ENCODE results near the gene FRZB.

The FRZB gene

GRCh38 chr2:182814380-182814779, 52.1 kb downstream of the FRZB start:
- no peak for DNase-seq (ENCODE audit: low spot score)
- TF ChIP-seq, protein P1, sequence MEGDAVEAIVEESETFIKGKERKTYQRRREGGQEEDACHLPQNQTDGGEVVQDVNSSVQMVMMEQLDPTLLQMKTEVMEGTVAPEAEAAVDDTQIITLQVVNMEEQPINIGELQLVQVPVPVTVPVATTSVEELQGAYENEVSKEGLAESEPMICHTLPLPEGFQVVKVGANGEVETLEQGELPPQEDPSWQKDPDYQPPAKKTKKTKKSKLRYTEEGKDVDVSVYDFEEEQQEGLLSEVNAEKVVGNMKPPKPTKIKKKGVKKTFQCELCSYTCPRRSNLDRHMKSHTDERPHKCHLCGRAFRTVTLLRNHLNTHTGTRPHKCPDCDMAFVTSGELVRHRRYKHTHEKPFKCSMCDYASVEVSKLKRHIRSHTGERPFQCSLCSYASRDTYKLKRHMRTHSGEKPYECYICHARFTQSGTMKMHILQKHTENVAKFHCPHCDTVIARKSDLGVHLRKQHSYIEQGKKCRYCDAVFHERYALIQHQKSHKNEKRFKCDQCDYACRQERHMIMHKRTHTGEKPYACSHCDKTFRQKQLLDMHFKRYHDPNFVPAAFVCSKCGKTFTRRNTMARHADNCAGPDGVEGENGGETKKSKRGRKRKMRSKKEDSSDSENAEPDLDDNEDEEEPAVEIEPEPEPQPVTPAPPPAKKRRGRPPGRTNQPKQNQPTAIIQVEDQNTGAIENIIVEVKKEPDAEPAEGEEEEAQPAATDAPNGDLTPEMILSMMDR (IDR thresholded peaks at IDR 0.05), result no peak
- Histone ChIP-seq H3K27ac (no peak overlapping the region), H3K4me3 (no peak overlapping the region)

- Histone ChIP-seq H3K27ac (no peak overlapping the region), H3K4me3 (no peak overlapping the region)
- DNase-seq (ENCODE audit: low spot score), result no peak
- TF ChIP-seq, protein P1 (IDR thresholded peaks at IDR 0.05), result no peak
Observed at GRCh38 chr2:182810087-182810486, 56.4 kb downstream of the FRZB start.

DNA sequence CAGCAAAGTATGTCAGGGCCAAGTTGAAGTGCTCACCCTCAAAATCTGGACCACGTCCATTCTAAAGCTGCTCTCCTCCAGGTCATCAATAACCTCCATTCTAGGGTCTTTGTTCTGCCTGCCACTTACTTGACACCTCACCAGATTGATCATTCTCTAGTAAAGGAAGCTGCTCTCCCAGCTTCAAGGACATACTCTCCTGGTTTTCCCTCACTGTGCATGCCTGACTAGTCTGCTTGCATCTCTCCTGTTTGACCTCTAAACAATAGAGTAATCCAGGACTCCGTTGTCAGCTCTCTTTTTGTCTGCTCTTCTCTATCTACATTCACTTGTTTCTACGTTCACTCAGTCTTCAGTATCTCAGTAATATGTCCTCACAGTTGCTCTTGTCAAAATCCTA, 59.1 kb downstream of the FRZB start:
- no peak overlapping the region for H3K4me3 ChIP-seq
- no peak overlapping the region for H3K27ac ChIP-seq
- TF ChIP-seq, protein P1 (IDR thresholded peaks at IDR 0.05), result no peak
- DNase-seq (ENCODE audit: low spot score), result no peak

- Histone ChIP-seq H3K27ac (no peak overlapping the region), H3K4me3 (no peak overlapping the region)
- no peak for DNase-seq (ENCODE audit: low spot score)
- TF ChIP-seq, protein P1 (IDR thresholded peaks at IDR 0.05), result no peak
Observed at GRCh38 chr2:182804128-182804527, 62.3 kb downstream of the FRZB start.

DNA sequence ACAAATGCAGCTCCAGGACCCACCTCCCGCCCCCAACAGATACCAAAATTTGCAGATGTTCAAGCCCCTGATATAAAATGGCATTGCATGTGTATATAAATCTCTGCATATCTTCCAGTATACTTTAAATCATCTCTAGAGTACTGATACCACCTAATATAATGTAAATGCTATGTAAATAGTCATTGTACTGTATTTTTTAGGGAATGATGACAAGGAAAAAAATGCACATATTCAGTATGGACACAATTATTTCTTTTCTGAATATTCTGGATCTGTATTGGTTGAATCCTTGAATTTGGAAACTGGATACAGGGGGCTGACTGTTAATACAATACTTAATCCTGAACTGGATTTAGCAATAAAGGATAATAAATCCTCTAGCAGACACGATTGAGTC, 67.7 kb downstream of the FRZB start:
- TF ChIP-seq, protein P1 (IDR thresholded peaks at IDR 0.05), result no peak
- H3K27ac ChIP-seq, result no peak overlapping the region
- no peak overlapping the region for H3K4me3 ChIP-seq
- no peak for DNase-seq (ENCODE audit: low spot score)

GRCh38 chr2:182792441-182792840, 74.0 kb downstream of the FRZB start:
- no peak overlapping the region for H3K27ac ChIP-seq
- TF ChIP-seq, protein P1 (IDR thresholded peaks at IDR 0.05), result no peak
- H3K4me3 ChIP-seq, result no peak overlapping the region

GRCh38 chr2:182784777-182785176, 81.7 kb downstream of the FRZB start:
- H3K27ac ChIP-seq, result no peak overlapping the region
- no peak overlapping the region for H3K4me3 ChIP-seq
- DNase-seq (ENCODE audit: low spot score), result no peak
- TF ChIP-seq, protein P1 (IDR thresholded peaks at IDR 0.05), result peak; percentile 32

More at GRCh38 chr2:182792441-182792840, 74.0 kb downstream of the FRZB start:
- no peak for DNase-seq (ENCODE audit: low spot score)
